Neural crest cell (in vitro differentiated cells): ENCODE measurements around the gene SPATA3. TPM values are rescaled to one million over a fixed set of nuclear protein-coding genes. Genes with fewer than 3 reads are reported as not detected.
"Not testable (repeated sequence)": the region's sequence is repeated elsewhere in the genome, so short reads cannot be mapped to it uniquely, and the experiment has no call there.

ENCODE experiments used
- DNase-seq: peaks from one replicate; pipeline ENCODE4 v3.0.0; 2021; ENCODE audit warnings: low read depth, mixed read lengths, low spot score
- H3K27ac Mint-ChIP-seq: one replicate; pipeline ENCODE4 v1.8.0; 2021; ENCODE audit warnings: mild to moderate bottlenecking, mixed read lengths; ENCODE audit not compliant: unreplicated experiment
- H3K27me3 Mint-ChIP-seq: 2 replicates; pipeline ENCODE4 v1.8.0; 2021; ENCODE audit warnings: low read depth, mild to moderate bottlenecking, mixed read lengths
- H3K36me3 Mint-ChIP-seq: 2 replicates; pipeline ENCODE4 v1.8.0; 2021; ENCODE audit warnings: low read depth, mild to moderate bottlenecking, mixed read lengths
- H3K4me1 Mint-ChIP-seq: 2 replicates; pipeline ENCODE4 v1.8.0; 2021; ENCODE audit warnings: mixed read lengths
- H3K4me3 Mint-ChIP-seq: one replicate; pipeline ENCODE4 v1.8.0; 2021; ENCODE audit warnings: mild to moderate bottlenecking, mixed read lengths
- H3K9me3 Mint-ChIP-seq: 2 replicates; pipeline ENCODE4 v1.8.0; 2021; ENCODE audit warnings: mixed read lengths
- total RNA-seq: library from RNA; stranded (reverse); gene quantifications from 2 replicates; pipeline ENCODE4 v1.2.1, GENCODE V29; 2021
- TF ChIP-seq, protein P1 (sequence below): fragments of 200-600 bp; sonication (generic); conservative IDR thresholded peaks from 2 replicates; pipeline ENCODE4 v1.5.0; 2021; ENCODE audit warnings: antibody characterized with exemption, mild to moderate bottlenecking

SPATA3 gene
- total RNA-seq, 1 donor from 2014 or later = not detected

DNA sequence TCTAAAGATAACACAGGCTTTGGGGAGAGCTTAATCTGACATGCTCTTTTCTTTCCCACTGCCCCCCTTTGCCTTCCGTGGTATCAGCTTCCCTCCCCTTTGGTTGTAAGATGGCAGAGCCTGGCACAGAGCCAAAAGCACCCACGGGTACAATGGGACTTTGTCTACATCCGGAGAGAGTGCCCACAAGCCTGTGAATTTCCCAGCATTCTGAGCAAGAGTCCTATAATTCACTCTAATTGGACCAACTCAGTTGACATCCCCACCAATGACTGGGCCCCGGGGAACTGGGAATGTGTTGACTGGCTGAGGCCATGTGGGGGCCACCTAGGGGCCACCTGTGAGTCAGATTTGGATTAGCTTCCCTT lies 21.3 kb downstream of the SPATA3 start:
- Mint-ChIP-seq H3K4me1 (peaks cover 31% of the 10 kb centered on the region), H3K4me3 (no peak overlapping the region), H3K9me3 (no peaks in the 10 kb centered on the region), H3K36me3 (no peaks in the 10 kb centered on the region), H3K27me3 (no peaks in the 10 kb centered on the region), H3K27ac (no peak overlapping the region)
- TF ChIP-seq, protein P1, sequence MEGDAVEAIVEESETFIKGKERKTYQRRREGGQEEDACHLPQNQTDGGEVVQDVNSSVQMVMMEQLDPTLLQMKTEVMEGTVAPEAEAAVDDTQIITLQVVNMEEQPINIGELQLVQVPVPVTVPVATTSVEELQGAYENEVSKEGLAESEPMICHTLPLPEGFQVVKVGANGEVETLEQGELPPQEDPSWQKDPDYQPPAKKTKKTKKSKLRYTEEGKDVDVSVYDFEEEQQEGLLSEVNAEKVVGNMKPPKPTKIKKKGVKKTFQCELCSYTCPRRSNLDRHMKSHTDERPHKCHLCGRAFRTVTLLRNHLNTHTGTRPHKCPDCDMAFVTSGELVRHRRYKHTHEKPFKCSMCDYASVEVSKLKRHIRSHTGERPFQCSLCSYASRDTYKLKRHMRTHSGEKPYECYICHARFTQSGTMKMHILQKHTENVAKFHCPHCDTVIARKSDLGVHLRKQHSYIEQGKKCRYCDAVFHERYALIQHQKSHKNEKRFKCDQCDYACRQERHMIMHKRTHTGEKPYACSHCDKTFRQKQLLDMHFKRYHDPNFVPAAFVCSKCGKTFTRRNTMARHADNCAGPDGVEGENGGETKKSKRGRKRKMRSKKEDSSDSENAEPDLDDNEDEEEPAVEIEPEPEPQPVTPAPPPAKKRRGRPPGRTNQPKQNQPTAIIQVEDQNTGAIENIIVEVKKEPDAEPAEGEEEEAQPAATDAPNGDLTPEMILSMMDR = no peak
- DNase-seq = no peak

DNA sequence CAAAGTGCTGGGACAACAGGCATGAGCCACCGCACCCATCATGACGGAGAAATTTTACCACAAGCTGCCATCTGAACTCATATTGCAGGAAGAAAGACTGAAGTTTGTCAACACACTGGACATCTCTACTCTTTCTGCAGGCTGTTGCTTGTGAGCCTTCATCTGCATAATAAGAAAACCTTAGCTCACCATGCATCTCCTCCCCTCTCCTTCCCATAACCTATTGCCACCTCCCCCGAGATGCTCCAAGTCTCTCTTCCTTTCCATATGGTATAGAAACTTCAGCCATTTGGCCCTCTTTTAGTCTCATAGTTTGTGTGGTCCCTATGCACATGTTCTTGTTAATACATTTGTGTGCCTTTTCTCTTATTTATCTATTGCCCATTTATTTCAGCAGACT lies 22.3 kb downstream of the SPATA3 start:
- TF ChIP-seq, protein P1 = no peak
- no peak for DNase-seq
- peaks cover 31% of the 10 kb centered on the region for H3K4me1 Mint-ChIP-seq
- no peak overlapping the region for H3K27ac Mint-ChIP-seq
- no peaks in the 10 kb centered on the region for H3K27me3 Mint-ChIP-seq
- no peak overlapping the region for H3K4me3 Mint-ChIP-seq
- H3K9me3 Mint-ChIP-seq = no peaks in the 10 kb centered on the region
- no peaks in the 10 kb centered on the region for H3K36me3 Mint-ChIP-seq

DNA sequence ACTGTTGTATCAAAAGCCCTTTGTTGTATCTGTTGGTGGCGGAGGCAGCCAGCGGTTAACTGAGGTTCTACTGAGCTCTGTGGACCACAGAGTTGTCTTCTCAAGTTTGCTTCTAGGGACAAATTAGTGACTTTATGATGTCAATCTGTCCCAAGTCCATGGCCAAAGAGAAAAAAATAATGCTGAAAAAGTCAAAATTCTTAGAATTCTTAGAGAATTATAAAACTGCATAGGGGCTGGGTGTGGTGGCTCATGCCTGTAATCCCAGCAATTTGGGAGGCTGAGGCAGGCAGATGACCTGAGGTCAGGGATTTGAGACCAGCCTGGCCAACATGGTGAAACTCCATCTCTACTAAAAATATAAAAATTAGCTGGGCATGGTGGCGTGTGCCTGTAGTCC lies 29.1 kb downstream of the SPATA3 start:
- not testable (repeated sequence) for H3K27ac Mint-ChIP-seq

DNA sequence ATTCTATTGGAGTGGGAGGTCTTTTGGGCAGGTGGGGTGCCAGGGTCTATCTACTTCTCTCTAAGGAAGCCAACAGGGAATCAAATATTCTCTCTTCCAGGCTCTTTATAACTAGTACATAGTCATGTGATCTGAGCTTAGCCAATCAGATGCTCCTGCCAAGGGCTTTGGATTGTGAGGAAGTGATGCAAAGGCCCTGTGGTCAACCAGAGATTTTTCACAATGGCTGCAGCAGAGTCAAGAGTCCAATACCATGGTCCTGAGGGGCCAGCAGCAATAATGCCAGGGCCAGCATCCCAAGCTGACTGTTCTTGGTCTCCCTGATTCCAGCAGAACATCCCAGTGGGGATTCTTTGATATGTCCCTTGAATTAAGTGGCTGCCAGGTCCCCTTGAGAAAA lies 33.0 kb downstream of the SPATA3 start:
- DNase-seq = no peak
- Mint-ChIP-seq H3K4me3 (no peak overlapping the region), H3K9me3 (no peaks in the 10 kb centered on the region), H3K36me3 (no peaks in the 10 kb centered on the region), H3K27ac (no peak overlapping the region), H3K4me1 (peaks cover 6% of the 10 kb centered on the region), H3K27me3 (peaks cover 18% of the 10 kb centered on the region)
- TF ChIP-seq, protein P1 = no peak

More for the DNA sequence above, 29.1 kb downstream of the SPATA3 start:
- not testable (repeated sequence) for H3K4me3 Mint-ChIP-seq, DNase-seq, H3K9me3 Mint-ChIP-seq, H3K36me3 Mint-ChIP-seq, H3K27me3 Mint-ChIP-seq, H3K4me1 Mint-ChIP-seq

DNA sequence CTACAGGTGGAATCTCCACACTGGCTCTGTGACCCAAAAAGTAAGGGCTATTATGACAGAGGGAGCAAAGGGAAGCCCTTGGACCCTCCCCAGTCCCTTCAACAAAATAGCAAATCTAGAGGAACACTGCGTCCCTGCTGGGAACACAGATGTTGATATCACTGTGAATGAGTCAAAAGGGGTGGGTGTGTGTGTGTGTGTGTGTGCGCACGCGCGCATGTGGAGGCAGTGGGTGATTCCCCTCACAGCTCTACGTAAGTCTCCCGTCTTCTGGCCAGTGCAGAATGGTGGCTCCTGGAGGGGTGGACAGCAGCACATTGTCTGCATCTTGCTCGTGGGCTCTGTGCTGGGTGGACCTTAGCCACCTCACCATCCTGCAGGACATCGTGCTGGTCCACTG lies 33.6 kb downstream of the SPATA3 start:
- H3K9me3 Mint-ChIP-seq = no peaks in the 10 kb centered on the region
- H3K27me3 Mint-ChIP-seq = peaks cover 25% of the 10 kb centered on the region

DNA sequence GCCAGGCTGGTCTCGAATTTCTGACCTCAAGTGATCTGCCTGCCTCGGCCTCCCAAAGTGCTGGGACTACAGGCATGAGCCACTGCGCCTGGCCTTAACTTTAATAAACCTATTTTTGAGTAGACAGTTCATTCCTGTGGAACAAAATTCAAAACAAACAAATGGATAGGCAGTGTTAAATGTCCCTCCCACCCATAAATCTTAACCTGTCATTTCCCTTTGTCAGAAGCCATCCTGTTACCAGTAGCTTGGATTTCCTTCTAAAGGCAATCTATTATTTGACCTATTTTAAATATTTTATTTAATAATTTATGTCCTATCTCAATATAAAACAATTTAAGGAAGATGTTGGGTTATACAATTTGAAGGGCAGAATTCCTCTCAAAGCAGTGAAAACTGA lies 34.8 kb downstream of the SPATA3 start:
- no peaks in the 10 kb centered on the region for H3K36me3 Mint-ChIP-seq

More for the DNA sequence above, 33.6 kb downstream of the SPATA3 start:
- H3K4me3 Mint-ChIP-seq = no peak overlapping the region
- H3K4me1 Mint-ChIP-seq = peaks cover 6% of the 10 kb centered on the region
- TF ChIP-seq, protein P1 = no peak
- H3K27ac Mint-ChIP-seq = no peak overlapping the region
- no peak for DNase-seq
- no peaks in the 10 kb centered on the region for H3K36me3 Mint-ChIP-seq

More for the DNA sequence above, 34.8 kb downstream of the SPATA3 start:
- peaks cover 35% of the 10 kb centered on the region for H3K27me3 Mint-ChIP-seq
- no peak for DNase-seq
- no peak overlapping the region for H3K4me3 Mint-ChIP-seq
- TF ChIP-seq, protein P1 = no peak
- no peak overlapping the region for H3K27ac Mint-ChIP-seq
- no peaks in the 10 kb centered on the region for H3K4me1 Mint-ChIP-seq
- H3K9me3 Mint-ChIP-seq = no peaks in the 10 kb centered on the region
